ENCODE measurements around the gene GGTA1. TPM values are rescaled to one million over a fixed set of nuclear protein-coding genes. Genes with fewer than 3 reads are reported as not detected.
A peak's percentile ranks its signal among the peaks of the same experiment; 100 is the strongest.
"Not testable (repeated sequence)": the region's sequence is repeated elsewhere in the genome, so short reads cannot be mapped to it uniquely, and the experiment has no call there.

The GGTA1 gene
- total RNA-seq, 4 donors from 2014 or later: 10.8 to 34.0 (median 27.2) TPM

- TF ChIP-seq POLR2A (IDR thresholded peaks at IDR 0.05) (no peak), CTCF (IDR thresholded peaks at IDR 0.05) (peak in 2 of 6 experiments; percentile 4 to 6)
- intact Hi-C loops (cut with DNase I): no loop called here
- H3K9me3 ChIP-seq: no peaks in the 10 kb centered on the region
- H3K27ac ChIP-seq: no peak overlapping the region
- H3K27me3 ChIP-seq: no peaks in the 10 kb centered on the region
- WGBS, 2 donors: 62 to 66% methylated on average over 8 of the region's 8 CpGs
- DNase-seq: no peak
- no peaks in the 10 kb centered on the region for H3K4me1 ChIP-seq
- no peaks in the 10 kb centered on the region for H3K36me3 ChIP-seq
- H3K4me3 ChIP-seq: no peak overlapping the region
Measured at GRCh38 chr9:121439711-121440664, 59.7 kb downstream of the GGTA1 start.

- no peak for TF ChIP-seq POLR2A (IDR thresholded peaks at IDR 0.05)
- no peak for TF ChIP-seq CTCF (IDR thresholded peaks at IDR 0.05)
- no peak for DNase-seq
- Histone ChIP-seq H3K4me3 (no peak overlapping the region), H3K27ac (no peak overlapping the region), H3K4me1 (no peaks in the 10 kb centered on the region), H3K27me3 (no peaks in the 10 kb centered on the region), H3K36me3 (no peaks in the 10 kb centered on the region), H3K9me3 (no peaks in the 10 kb centered on the region)
- intact Hi-C loops (cut with DNase I): no loop called here
- WGBS, 2 donors: 54 to 71% methylated on average over 1 of the region's 1 CpG
Measured at GRCh38 chr9:121439016-121439415, 60.6 kb downstream of the GGTA1 start.

- WGBS, 2 donors: 84% methylated on average over 3 of the region's 3 CpGs
- TF ChIP-seq CTCF (IDR thresholded peaks at IDR 0.05): no peak
- no peak for TF ChIP-seq POLR2A (IDR thresholded peaks at IDR 0.05)
Measured at GRCh38 chr9:121437891-121438290, 61.8 kb downstream of the GGTA1 start.

GRCh38 chr9:121437046-121437445 lies 62.6 kb downstream of the GGTA1 start:
- H3K27ac ChIP-seq; H3K36me3 ChIP-seq; H3K4me3 ChIP-seq; H3K4me1 ChIP-seq; H3K9me3 ChIP-seq; H3K27me3 ChIP-seq; intact Hi-C loops (cut with DNase I); DNase-seq: not testable (repeated sequence)
- WGBS, 2 donors: 88 to 98% methylated on average over 3 of the region's 3 CpGs

More at GRCh38 chr9:121437891-121438290, 61.8 kb downstream of the GGTA1 start:
- no peaks in the 10 kb centered on the region for H3K4me1 ChIP-seq
- DNase-seq: no peak
- H3K4me3 ChIP-seq: no peak overlapping the region
- no peaks in the 10 kb centered on the region for H3K27me3 ChIP-seq
- no peak overlapping the region for H3K27ac ChIP-seq
- no peaks in the 10 kb centered on the region for H3K9me3 ChIP-seq
- intact Hi-C loops (cut with DNase I): no loop called here
- H3K36me3 ChIP-seq: no peaks in the 10 kb centered on the region

- H3K9me3 ChIP-seq: no peaks in the 10 kb centered on the region
- TF ChIP-seq CTCF (IDR thresholded peaks at IDR 0.05) (no peak), POLR2A (IDR thresholded peaks at IDR 0.05) (no peak)
- no peaks in the 10 kb centered on the region for H3K27me3 ChIP-seq
- no peaks in the 10 kb centered on the region for H3K36me3 ChIP-seq
- H3K4me1 ChIP-seq: no peaks in the 10 kb centered on the region
- H3K4me3 ChIP-seq: no peak overlapping the region
- intact Hi-C loops (cut with DNase I): no loop called here
- no peak for DNase-seq
- no peak overlapping the region for H3K27ac ChIP-seq
Measured at GRCh38 chr9:121434969-121435368, 64.7 kb downstream of the GGTA1 start.
